Peyer's patch (tissue), 4 donors: ENCODE measurements around the gene C8B.

Experiments
- POLR2A ChIP-seq, 2 donors: fragments of 450-650 bp; IDR thresholded peaks; one replicate each; pipeline ENCODE4 v1.5.1; 2017; ENCODE audit warnings: antibody characterized with exemption in 2 of 2, mild to moderate bottlenecking in 2 of 2, moderate library complexity in 2 of 2
- TF ChIP-seq, protein P1 (sequence below), 6 experiments: fragments of 450-650 bp in 4 of 6; fragments of 200-600 bp in 2 of 6; sonication (generic) in 1 of 6; IDR thresholded peaks; one replicate each; pipeline ENCODE4 v1.5.1; 2017 to 2019; ENCODE audit warnings: antibody characterized with exemption in 6 of 6, mild to moderate bottlenecking in 3 of 6, moderate library complexity in 1 of 6

- TF ChIP-seq, protein P1, sequence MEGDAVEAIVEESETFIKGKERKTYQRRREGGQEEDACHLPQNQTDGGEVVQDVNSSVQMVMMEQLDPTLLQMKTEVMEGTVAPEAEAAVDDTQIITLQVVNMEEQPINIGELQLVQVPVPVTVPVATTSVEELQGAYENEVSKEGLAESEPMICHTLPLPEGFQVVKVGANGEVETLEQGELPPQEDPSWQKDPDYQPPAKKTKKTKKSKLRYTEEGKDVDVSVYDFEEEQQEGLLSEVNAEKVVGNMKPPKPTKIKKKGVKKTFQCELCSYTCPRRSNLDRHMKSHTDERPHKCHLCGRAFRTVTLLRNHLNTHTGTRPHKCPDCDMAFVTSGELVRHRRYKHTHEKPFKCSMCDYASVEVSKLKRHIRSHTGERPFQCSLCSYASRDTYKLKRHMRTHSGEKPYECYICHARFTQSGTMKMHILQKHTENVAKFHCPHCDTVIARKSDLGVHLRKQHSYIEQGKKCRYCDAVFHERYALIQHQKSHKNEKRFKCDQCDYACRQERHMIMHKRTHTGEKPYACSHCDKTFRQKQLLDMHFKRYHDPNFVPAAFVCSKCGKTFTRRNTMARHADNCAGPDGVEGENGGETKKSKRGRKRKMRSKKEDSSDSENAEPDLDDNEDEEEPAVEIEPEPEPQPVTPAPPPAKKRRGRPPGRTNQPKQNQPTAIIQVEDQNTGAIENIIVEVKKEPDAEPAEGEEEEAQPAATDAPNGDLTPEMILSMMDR (IDR thresholded peaks at IDR 0.05): no peak
- TF ChIP-seq POLR2A (IDR thresholded peaks at IDR 0.05): no peak
These were observed 85.0 kb downstream of the C8B start for GRCh38 chr1:56880774-56881173.
